Karpas-422 (cell line): Measurements from ENCODE around the gene MAP3K3. TPM values are rescaled to one million over a fixed set of nuclear protein-coding genes. Genes with fewer than 3 reads are reported as not detected.

Experiments used
- DNase-seq: peaks from one replicate; pipeline ENCODE4 v3.0.0-alpha.2; 2015
- H2AFZ ChIP-seq: fragments of 200-600 bp; sonication (generic); 2 replicates; pipeline ENCODE4 v1.6.1; 2014; ENCODE audit warnings: antibody characterized with exemption, low read length, mixed read lengths
- H3K27ac ChIP-seq: fragments of 200-600 bp; sonication (generic); 2 replicates; pipeline ENCODE4 v1.5.1; 2014; ENCODE audit warnings: mild to moderate bottlenecking, low read length, moderate library complexity
- H3K27me3 ChIP-seq: fragments of 200-600 bp; sonication (generic); 2 replicates; pipeline ENCODE4 v1.6.1; 2014; ENCODE audit warnings: low read length, mixed read lengths
- H3K36me3 ChIP-seq: fragments of 200-600 bp; sonication (generic); 2 replicates; pipeline ENCODE4 v1.6.1; 2014; ENCODE audit warnings: low read length, mixed read lengths; ENCODE audit not compliant: insufficient read depth
- H3K4me1 ChIP-seq: fragments of 200-600 bp; sonication (generic); 2 replicates; pipeline ENCODE4 v1.6.1; 2014; ENCODE audit warnings: mild to moderate bottlenecking, low read length, mixed read lengths
- H3K4me2 ChIP-seq: fragments of 200-600 bp; sonication (generic); 2 replicates; pipeline ENCODE4 v1.6.1; 2014; ENCODE audit warnings: low read length, low read depth, mild to moderate bottlenecking; ENCODE audit not compliant: poor library complexity, severe bottlenecking
- H3K4me3 ChIP-seq: fragments of 200-600 bp; sonication (generic); 2 replicates; pipeline ENCODE4 v1.5.1; 2014; ENCODE audit warnings: mild to moderate bottlenecking, antibody characterized with exemption, low read length, mixed read lengths
- H3K79me2 ChIP-seq: fragments of 200-600 bp; sonication (generic); 2 replicates; pipeline ENCODE4 v1.6.1; 2014; ENCODE audit warnings: mild to moderate bottlenecking, low read length, mixed read lengths
- H3K9ac ChIP-seq: fragments of 200-600 bp; sonication (generic); 2 replicates; pipeline ENCODE4 v1.6.0; 2014; ENCODE audit warnings: low read length
- H3K9me2 ChIP-seq: fragments of 200-600 bp; sonication (generic), shearing (Covaris generic); replicated peaks from 2 replicates; pipeline ENCODE4 v1.6.0; 2014; ENCODE audit warnings: mild to moderate bottlenecking, low read length, moderate library complexity; ENCODE audit not compliant: insufficient read depth
- H3K9me3 ChIP-seq: fragments of 300-700, 200-600 bp; sonication (generic); 2 replicates; pipeline ENCODE4 v1.6.1; 2014; ENCODE audit warnings: low read length, mixed read lengths
- H4K20me1 ChIP-seq: fragments of 200-600 bp; sonication (generic); 2 replicates; pipeline ENCODE4 v1.6.1; 2014; ENCODE audit warnings: mild to moderate bottlenecking, antibody characterized with exemption, low read length, low read depth; ENCODE audit not compliant: insufficient read depth
- total RNA-seq: library from RNA; depleted of rRNA; stranded (reverse); fragments of >200 nt; shearing (Covaris generic); gene quantifications from 2 replicates; pipeline ENCODE4 v1.2.3, GENCODE V29; 2014; ENCODE audit warnings: low replicate concordance

Gene MAP3K3
- total RNA-seq, 1 experiment from 2014 or later: 17.8 TPM

DNA sequence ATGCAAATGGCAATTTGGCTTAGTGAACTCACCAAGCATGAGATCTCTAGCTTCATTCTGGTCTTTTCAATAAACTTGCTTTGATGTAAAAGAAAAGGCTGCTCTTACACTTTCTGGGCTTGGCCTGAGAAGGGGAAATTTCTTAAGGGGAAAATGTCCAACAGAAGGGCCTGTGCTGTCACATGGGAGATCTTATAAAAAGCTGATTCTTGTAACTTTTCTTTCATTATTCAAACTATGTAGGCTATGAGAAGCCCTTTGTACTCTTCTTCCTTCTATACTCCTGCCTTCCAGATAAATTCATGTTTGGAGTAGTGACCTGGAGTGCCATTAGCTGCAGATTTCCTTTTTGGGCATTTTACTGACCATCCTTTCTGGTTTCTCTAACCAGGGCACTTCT lies 60.8 kb downstream of the MAP3K3 start:
- H3K4me1 ChIP-seq: peaks cover 16% of the 10 kb centered on the region
- H3K36me3 ChIP-seq: peaks cover 17% of the 10 kb centered on the region
- H3K9ac ChIP-seq: no peak overlapping the region
- no peaks in the 10 kb centered on the region for H3K79me2 ChIP-seq
- H3K27ac ChIP-seq: no peak overlapping the region
- no peaks in the 10 kb centered on the region for H3K9me2 ChIP-seq
- no peak for DNase-seq
- H3K27me3 ChIP-seq: no peaks in the 10 kb centered on the region
- no peak overlapping the region for H3K4me2 ChIP-seq
- H4K20me1 ChIP-seq: no peaks in the 10 kb centered on the region
- H3K9me3 ChIP-seq: no peaks in the 10 kb centered on the region
- H3K4me3 ChIP-seq: no peak overlapping the region
- H2AFZ ChIP-seq: no peak overlapping the region

DNA sequence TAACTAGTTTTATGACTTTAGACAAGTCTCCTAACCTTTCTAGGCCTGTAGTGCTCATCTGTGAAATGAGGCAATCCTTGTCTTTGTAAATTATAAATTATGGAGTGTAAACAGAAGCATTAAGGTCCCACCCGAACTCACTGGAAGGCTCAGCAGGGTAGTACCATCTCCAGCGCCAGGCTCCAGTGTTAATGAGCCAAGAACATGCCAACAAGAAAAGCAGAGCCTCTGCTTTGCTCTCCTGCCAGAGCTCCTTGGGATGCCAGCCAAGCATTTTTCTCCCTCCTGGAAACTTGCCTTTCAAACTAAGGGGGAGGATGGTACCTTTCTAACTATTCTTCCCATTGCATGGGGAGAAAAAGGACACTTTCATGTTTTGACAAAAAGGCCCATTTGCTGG lies 62.8 kb downstream of the MAP3K3 start:
- no peak for DNase-seq
- Histone ChIP-seq H3K4me1 (peaks cover 16% of the 10 kb centered on the region), H3K9me2 (no peaks in the 10 kb centered on the region), H3K9ac (no peak overlapping the region), H3K27ac (no peak overlapping the region), H3K36me3 (peaks cover 17% of the 10 kb centered on the region), H2AFZ (no peak overlapping the region), H3K79me2 (no peaks in the 10 kb centered on the region), H3K4me3 (no peak overlapping the region), H3K4me2 (no peak overlapping the region), H3K27me3 (no peaks in the 10 kb centered on the region), H3K9me3 (no peaks in the 10 kb centered on the region), H4K20me1 (no peaks in the 10 kb centered on the region)

DNA sequence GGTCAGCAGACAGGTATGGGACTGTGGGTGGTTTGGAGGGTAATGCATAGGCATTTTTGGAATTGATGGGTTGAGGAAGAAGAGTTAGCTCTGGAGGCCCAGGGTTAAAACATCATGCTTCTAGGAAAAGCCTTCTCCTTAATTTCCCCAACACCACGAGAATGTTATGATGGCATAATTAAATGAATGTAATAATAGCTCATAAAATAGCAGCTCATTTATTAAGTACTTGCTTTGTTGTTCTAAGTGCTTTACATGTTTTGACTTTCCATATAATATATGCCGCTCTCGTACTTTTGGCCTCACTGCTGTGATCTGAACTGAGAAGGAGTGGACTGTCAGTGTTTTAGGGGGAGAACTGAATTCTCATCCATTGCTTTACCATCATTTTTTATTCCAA lies 63.4 kb downstream of the MAP3K3 start:
- H3K9me2 ChIP-seq: no peaks in the 10 kb centered on the region
- H3K4me3 ChIP-seq: no peak overlapping the region
- H3K9ac ChIP-seq: no peak overlapping the region
- no peaks in the 10 kb centered on the region for H3K9me3 ChIP-seq
- H3K27me3 ChIP-seq: no peaks in the 10 kb centered on the region
- H3K4me2 ChIP-seq: no peak overlapping the region
- no peaks in the 10 kb centered on the region for H3K79me2 ChIP-seq
- H3K36me3 ChIP-seq: peaks cover 17% of the 10 kb centered on the region
- no peaks in the 10 kb centered on the region for H4K20me1 ChIP-seq
- H2AFZ ChIP-seq: no peak overlapping the region
- peaks cover 16% of the 10 kb centered on the region for H3K4me1 ChIP-seq
- DNase-seq: no peak
- H3K27ac ChIP-seq: no peak overlapping the region

DNA sequence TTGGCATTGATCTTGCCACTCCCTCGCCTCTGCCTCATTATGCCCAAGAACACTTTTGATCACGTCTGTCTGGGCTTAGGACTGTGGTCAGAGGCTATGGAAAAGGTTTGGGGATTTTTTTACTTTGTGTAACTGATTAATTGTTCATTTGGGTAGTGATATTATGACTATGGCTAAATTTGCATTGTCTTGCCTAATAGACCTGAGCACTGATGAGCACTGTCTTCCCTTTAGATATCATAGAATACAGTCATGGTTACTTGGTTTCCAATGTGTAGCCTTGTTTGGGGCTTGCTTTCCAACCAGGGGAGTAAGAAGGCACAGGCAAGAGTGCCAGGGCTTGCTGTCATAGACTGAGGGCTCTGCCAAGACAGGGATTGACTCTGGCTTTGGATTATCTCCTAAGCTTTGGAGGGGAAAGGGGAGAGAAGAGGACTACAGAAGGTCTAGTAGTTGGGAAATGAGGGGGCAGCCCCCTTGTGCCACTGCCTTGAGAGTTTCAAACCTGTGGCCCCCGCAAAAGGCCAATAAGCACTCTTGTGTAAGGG lies 64.0 kb downstream of the MAP3K3 start:
- H3K36me3 ChIP-seq: peaks cover 17% of the 10 kb centered on the region
- H3K4me2 ChIP-seq: no peak overlapping the region
- no peaks in the 10 kb centered on the region for H4K20me1 ChIP-seq
- no peak overlapping the region for H3K9ac ChIP-seq
- no peaks in the 10 kb centered on the region for H3K9me2 ChIP-seq
- H2AFZ ChIP-seq: no peak overlapping the region
- H3K4me3 ChIP-seq: no peak overlapping the region
- no peaks in the 10 kb centered on the region for H3K79me2 ChIP-seq
- DNase-seq: no peak
- H3K4me1 ChIP-seq: peaks cover 16% of the 10 kb centered on the region
- H3K27me3 ChIP-seq: no peaks in the 10 kb centered on the region
- no peak overlapping the region for H3K27ac ChIP-seq
- H3K9me3 ChIP-seq: no peaks in the 10 kb centered on the region

DNA sequence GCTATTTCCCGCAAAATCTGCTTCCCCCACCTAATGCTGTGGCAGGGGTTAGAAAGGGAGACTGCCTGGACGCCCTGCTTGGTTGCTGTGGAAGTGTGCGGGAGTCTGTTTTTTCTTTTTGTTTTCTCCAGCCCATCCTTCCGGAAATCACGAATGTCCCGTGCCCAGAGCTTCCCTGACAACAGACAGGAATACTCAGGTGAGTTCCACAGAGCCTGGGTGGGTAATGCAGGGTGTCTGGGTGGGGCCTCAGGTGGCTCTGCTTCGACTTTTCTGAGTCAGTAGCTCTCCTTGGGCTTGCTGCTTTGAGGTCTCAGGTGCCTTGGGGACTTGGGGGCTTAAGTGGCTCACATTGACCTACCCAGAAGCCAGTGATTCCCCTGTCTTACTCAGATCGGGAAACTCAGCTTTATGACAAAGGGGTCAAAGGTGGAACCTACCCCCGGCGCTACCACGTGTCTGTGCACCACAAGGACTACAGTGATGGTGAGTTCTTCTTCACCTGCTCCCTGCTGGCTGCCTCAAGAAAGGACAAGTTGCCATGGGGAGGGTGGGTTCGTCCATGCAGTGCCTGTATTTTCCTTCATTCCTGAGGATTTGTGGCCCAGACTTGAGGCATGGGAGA lies 66.3 kb downstream of the MAP3K3 start:
- no peaks in the 10 kb centered on the region for H4K20me1 ChIP-seq
- H3K27ac ChIP-seq: no peak overlapping the region
- H3K27me3 ChIP-seq: no peaks in the 10 kb centered on the region
- H3K9ac ChIP-seq: no peak overlapping the region
- 0 out of 2 replicates have a peak, but pooled peaks cover 1% of the 10 kb centered on the region for H3K36me3 ChIP-seq
- H3K4me1 ChIP-seq: peaks cover 8% of the 10 kb centered on the region
- no peak for DNase-seq
- no peak overlapping the region for H3K4me2 ChIP-seq
- H3K9me2 ChIP-seq: no peaks in the 10 kb centered on the region
- H3K4me3 ChIP-seq: no peak overlapping the region
- H3K79me2 ChIP-seq: no peaks in the 10 kb centered on the region
- no peak overlapping the region for H2AFZ ChIP-seq
- no peaks in the 10 kb centered on the region for H3K9me3 ChIP-seq

DNA sequence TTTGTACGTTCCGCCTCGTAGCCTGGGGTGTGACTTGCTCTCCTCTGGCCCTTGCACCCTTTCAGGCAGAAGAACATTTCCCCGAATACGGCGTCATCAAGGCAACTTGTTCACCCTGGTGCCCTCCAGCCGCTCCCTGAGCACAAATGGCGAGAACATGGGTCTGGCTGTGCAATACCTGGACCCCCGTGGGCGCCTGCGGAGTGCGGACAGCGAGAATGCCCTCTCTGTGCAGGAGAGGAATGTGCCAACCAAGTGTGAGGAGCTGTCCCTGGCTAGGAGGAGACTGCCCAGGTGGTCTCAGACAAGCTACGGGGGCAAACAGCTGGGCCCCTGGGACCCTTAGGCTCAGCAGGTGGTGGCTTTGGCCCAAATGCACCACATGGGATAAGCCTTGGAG lies 67.3 kb downstream of the MAP3K3 start:
- H3K4me3 ChIP-seq: no peak overlapping the region
- no peaks in the 10 kb centered on the region for H3K9me2 ChIP-seq
- H3K4me1 ChIP-seq: peaks cover 9% of the 10 kb centered on the region
- no peak overlapping the region for H3K9ac ChIP-seq
- no peak overlapping the region for H3K27ac ChIP-seq
- no peak overlapping the region for H3K4me2 ChIP-seq
- H3K9me3 ChIP-seq: no peaks in the 10 kb centered on the region
- H3K36me3 ChIP-seq: no peaks in the 10 kb centered on the region
- no peaks in the 10 kb centered on the region for H3K79me2 ChIP-seq
- DNase-seq: no peak
- no peak overlapping the region for H2AFZ ChIP-seq
- H4K20me1 ChIP-seq: no peaks in the 10 kb centered on the region
- H3K27me3 ChIP-seq: no peaks in the 10 kb centered on the region

DNA sequence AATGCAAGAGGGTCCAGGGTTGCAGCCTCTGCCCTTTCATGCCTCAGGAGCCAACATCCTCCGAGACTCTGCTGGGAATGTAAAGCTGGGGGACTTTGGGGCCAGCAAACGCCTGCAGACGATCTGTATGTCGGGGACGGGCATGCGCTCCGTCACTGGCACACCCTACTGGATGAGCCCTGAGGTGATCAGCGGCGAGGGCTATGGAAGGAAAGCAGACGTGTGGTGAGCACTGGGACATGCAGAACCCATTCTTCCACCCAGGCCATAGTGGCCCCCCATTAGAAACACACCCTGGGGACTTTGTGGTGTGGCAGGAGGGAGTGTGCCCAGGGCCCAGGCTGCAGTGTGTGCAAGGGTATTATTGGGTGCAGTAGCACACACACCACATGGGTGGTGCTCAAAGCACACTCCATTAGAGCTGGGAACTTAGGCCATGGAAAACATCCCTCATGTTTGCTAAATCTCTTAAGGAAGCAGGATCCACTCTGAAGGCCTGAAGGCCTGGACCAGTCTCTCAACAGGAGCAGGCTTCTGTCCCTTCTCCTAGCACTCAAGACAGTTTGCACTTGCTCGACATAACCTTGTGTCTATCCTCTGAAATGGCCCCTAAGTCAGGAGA lies 70.1 kb downstream of the MAP3K3 start:
- Histone ChIP-seq H3K4me1 (peaks cover 29% of the 10 kb centered on the region), H2AFZ (no peak overlapping the region), H3K9me2 (no peaks in the 10 kb centered on the region), H3K4me2 (no peak overlapping the region), H3K27me3 (no peaks in the 10 kb centered on the region), H3K36me3 (peaks cover 12% of the 10 kb centered on the region), H3K79me2 (no peaks in the 10 kb centered on the region), H3K27ac (no peak overlapping the region), H3K4me3 (no peak overlapping the region), H4K20me1 (no peaks in the 10 kb centered on the region), H3K9ac (no peak overlapping the region), H3K9me3 (no peaks in the 10 kb centered on the region)
- no peak for DNase-seq

DNA sequence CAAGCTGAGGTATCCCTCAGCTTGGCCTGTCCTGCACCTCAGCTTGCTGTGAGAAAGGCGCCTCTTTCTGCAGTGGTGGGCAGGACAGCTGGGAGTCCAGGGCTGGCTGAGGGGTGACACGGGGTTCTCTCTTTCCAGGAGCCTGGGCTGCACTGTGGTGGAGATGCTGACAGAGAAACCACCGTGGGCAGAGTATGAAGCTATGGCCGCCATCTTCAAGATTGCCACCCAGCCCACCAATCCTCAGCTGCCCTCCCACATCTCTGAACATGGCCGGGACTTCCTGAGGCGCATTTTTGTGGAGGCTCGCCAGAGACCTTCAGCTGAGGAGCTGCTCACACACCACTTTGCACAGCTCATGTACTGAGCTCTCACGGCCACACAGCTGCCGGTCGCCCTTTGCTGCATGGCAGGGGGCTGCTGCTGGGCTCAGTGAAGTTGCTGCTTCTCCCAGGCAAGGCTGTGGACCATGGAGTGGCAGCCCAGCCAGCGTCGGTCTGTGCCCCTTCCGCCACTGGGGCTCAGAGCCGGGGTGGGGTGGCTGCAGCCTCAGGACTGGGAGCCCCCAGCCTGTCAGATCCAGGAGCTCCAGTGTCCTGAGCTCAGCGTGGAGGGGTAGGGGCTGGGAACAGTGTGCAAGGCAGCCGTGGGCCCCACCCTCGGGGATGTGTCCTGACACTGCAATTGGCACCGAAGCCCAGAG lies 71.3 kb downstream of the MAP3K3 start:
- H2AFZ ChIP-seq: no peak overlapping the region
- H3K9ac ChIP-seq: no peak overlapping the region
- no peaks in the 10 kb centered on the region for H3K9me3 ChIP-seq
- H3K4me3 ChIP-seq: no peak overlapping the region
- H3K27ac ChIP-seq: 0 out of 2 replicates have a peak overlapping the region, but pooled peaks have one; percentile 14
- H4K20me1 ChIP-seq: no peaks in the 10 kb centered on the region
- H3K4me1 ChIP-seq: peaks cover 41% of the 10 kb centered on the region
- no peaks in the 10 kb centered on the region for H3K9me2 ChIP-seq
- H3K4me2 ChIP-seq: no peak overlapping the region
- peak; percentile 45 for DNase-seq
- peaks cover 12% of the 10 kb centered on the region for H3K36me3 ChIP-seq
- no peaks in the 10 kb centered on the region for H3K27me3 ChIP-seq
- H3K79me2 ChIP-seq: peaks cover 6% of the 10 kb centered on the region; the same call in 1 of the 2 replicates
